HCT116 (cell line): ENCODE results near the gene PMAIP1. TPM values are rescaled to one million over a fixed set of nuclear protein-coding genes. Genes with fewer than 3 reads are reported as not detected.

ENCODE experiments used
- ATAC-seq: fragments of 200-7000 bp; cut with Tn5 transposase; 2 replicates; pipeline ENCODE4 v1.9.1; 2020; ENCODE audit warnings: mild to moderate bottlenecking, moderate library complexity
- BruUV-seq: library from RNA; stranded (reverse); fragments of 400-500 nt; replicated peaks from 2 replicates; lab custom pipeline; 2021; lab: Mats Ljungman, UMichigan
- CTCF ChIA-PET: fragments of 300-600 bp; sonication (Branson Sonifier 250); formaldehyde crosslinking; loops from one replicate; lab custom pipeline; 2021; ENCODE audit warnings: antibody characterized with exemption; lab: Charles Lee
- POLR2A ChIA-PET: fragments of 300-600, 350-600 bp; sonication (Branson Sonifier 250); formaldehyde crosslinking; loops from one replicate; lab custom pipeline; 2021; ENCODE audit warnings: antibody characterized with exemption; lab: Charles Lee
- RAD21 ChIA-PET, 2 experiments: fragments of 300-600 bp; sonication (Branson Sonifier 250); formaldehyde crosslinking; loops; one replicate each; lab custom pipeline; 2023; ENCODE audit warnings: low total read pairs in 2 of 2; ENCODE audit not compliant: uncharacterized antibody in 2 of 2, unreplicated experiment in 2 of 2, low non-redundant PET in 1 of 2; lab: Charles Lee
- DNase-seq: peaks from one replicate; pipeline ENCODE4 v3.0.0-alpha.2; 2010; ENCODE audit warnings: low read depth, low spot score
- H2AFZ ChIP-seq: fragments of 200-600 bp; shearing (Covaris generic), sonication (generic); 2 replicates; pipeline ENCODE4 v1.6.1; 2017; ENCODE audit warnings: low read depth, mixed run types, mixed read lengths, antibody characterized with exemption, low read length; ENCODE audit not compliant: poor library complexity, severe bottlenecking
- H3K27ac ChIP-seq: 2 replicates; pipeline ENCODE4 v1.5.1; 2012; ENCODE audit warnings: low read depth, low read length
- H3K27me3 ChIP-seq: fragments of 200-600 bp; sonication (generic); 2 replicates; pipeline ENCODE4 v1.6.1; 2016; ENCODE audit warnings: mixed run types, low read length, mixed read lengths; ENCODE audit not compliant: insufficient read depth
- H3K36me3 ChIP-seq, 2 experiments: fragments of 200-500 bp in 1 of 2; fragments of 200-600 bp in 1 of 2; sonication (Bioruptor generic) in 1 of 2; sonication (generic) in 1 of 2; 2 replicates each; pipeline versions ENCODE4 v1.5.1 to v1.6.1; 2014 to 2016; ENCODE audit warnings: low read length in 2 of 2, inconsistent platforms in 1 of 2, mixed read lengths in 1 of 2, mixed run types in 1 of 2; ENCODE audit not compliant: insufficient read depth in 2 of 2, control insufficient read depth in 1 of 2
- H3K4me1 ChIP-seq, 2 experiments: fragments of 200-600 bp in 1 of 2; sonication (generic) in 1 of 2; 2 replicates each; pipeline versions ENCODE4 v1.5.1 to v1.6.1; 2012 to 2017; ENCODE audit warnings: low read length in 2 of 2, inconsistent platforms in 1 of 2, mild to moderate bottlenecking in 1 of 2, mixed read lengths in 1 of 2, mixed run types in 1 of 2, moderate library complexity in 1 of 2; ENCODE audit not compliant: insufficient read depth in 2 of 2, control insufficient read depth in 1 of 2
- H3K4me2 ChIP-seq: fragments of 200-600 bp; sonication (generic); 2 replicates; pipeline ENCODE4 v1.6.1; 2017; ENCODE audit warnings: mixed run types, low read length, mixed read lengths
- H3K4me3 ChIP-seq, 2 experiments: fragments of 200-600 bp in 1 of 2; sonication (generic) in 1 of 2; replicated peaks in 1 of 2; 2 replicates each; pipeline ENCODE4 v1.5.1; 2011 to 2016; ENCODE audit warnings: low read length in 2 of 2, control low read depth in 1 of 2, low read depth in 1 of 2, mild to moderate bottlenecking in 1 of 2, mixed read lengths in 1 of 2, mixed run types in 1 of 2
- H3K79me2 ChIP-seq: fragments of 200-600 bp; sonication (generic); 2 replicates; pipeline ENCODE4 v1.6.1; 2017; ENCODE audit warnings: mild to moderate bottlenecking, mixed run types, low read length, moderate library complexity, mixed read lengths; ENCODE audit not compliant: insufficient read depth
- H3K9ac ChIP-seq: fragments of 200-600 bp; sonication (generic); 2 replicates; pipeline ENCODE4 v1.6.1; 2016; ENCODE audit warnings: low read length, mixed read lengths
- H3K9me2 ChIP-seq: fragments of 200-600 bp; sonication (generic), shearing (Covaris generic); 2 replicates; pipeline ENCODE4 v1.6.1; 2017; ENCODE audit warnings: mixed run types, mild to moderate bottlenecking, moderate library complexity; ENCODE audit not compliant: insufficient read depth
- H3K9me3 ChIP-seq, 2 experiments: fragments of 200-500 bp in 1 of 2; fragments of 200-600 bp in 1 of 2; sonication (Bioruptor generic) in 1 of 2; sonication (generic) in 1 of 2; 2 replicates each; pipeline ENCODE4 v1.6.1; 2014 to 2017; ENCODE audit warnings: low read length in 2 of 2, mixed read lengths in 2 of 2, inconsistent platforms in 1 of 2, low read depth in 1 of 2, mild to moderate bottlenecking in 1 of 2, mixed run types in 1 of 2, moderate library complexity in 1 of 2; ENCODE audit not compliant: control insufficient read depth in 1 of 2, insufficient read depth in 1 of 2
- H4K20me1 ChIP-seq: fragments of 200-600 bp; sonication (generic), shearing (Covaris generic); 2 replicates; pipeline ENCODE4 v1.6.1; 2017; ENCODE audit warnings: mixed run types, mild to moderate bottlenecking, moderate library complexity; ENCODE audit not compliant: insufficient read depth
- CEBPB ChIP-seq: IDR thresholded peaks from 2 replicates; pipeline ENCODE4 v1.6.1; 2012; ENCODE audit warnings: low read depth
- EGR1 ChIP-seq: IDR thresholded peaks from 2 replicates; pipeline ENCODE4 v1.6.1; 2012; ENCODE audit warnings: low read depth
- EZH2 ChIP-seq: fragments of 200-600 bp; sonication (generic); IDR thresholded peaks from 2 replicates; pipeline ENCODE4 v1.6.1; 2017; ENCODE audit warnings: antibody characterized with exemption, mixed run types
- EZH2phosphoT487 ChIP-seq: fragments of 200-600 bp; IDR thresholded peaks from 2 replicates; pipeline ENCODE4 v1.6.1; 2018; ENCODE audit warnings: antibody characterized with exemption, borderline replicate concordance
- JUND ChIP-seq: IDR thresholded peaks from 2 replicates; pipeline ENCODE4 v1.6.1; 2012
- POLR2A ChIP-seq: IDR thresholded peaks from 2 replicates; pipeline ENCODE4 v1.7.0; 2011; ENCODE audit warnings: borderline replicate concordance; ENCODE audit not compliant: insufficient read depth, insufficient read length; ENCODE audit errors: extremely low read depth
- POLR2AphosphoS5 ChIP-seq: IDR thresholded peaks from 2 replicates; pipeline ENCODE4 v1.6.1; 2011; ENCODE audit warnings: mild to moderate bottlenecking, low read depth, low read length, moderate library complexity
- RAD21 ChIP-seq: IDR thresholded peaks from 2 replicates; pipeline ENCODE4 v1.6.1; 2012; ENCODE audit warnings: low read depth, mild to moderate bottlenecking
- REST ChIP-seq: IDR thresholded peaks from 2 replicates; pipeline ENCODE4 v1.6.1; 2012; ENCODE audit warnings: low read depth
- SIN3A ChIP-seq: IDR thresholded peaks from 2 replicates; pipeline ENCODE4 v1.6.1; 2012; ENCODE audit warnings: low read depth
- SP1 ChIP-seq: IDR thresholded peaks from 2 replicates; pipeline ENCODE4 v1.6.1; 2012; ENCODE audit warnings: low read depth
- TCF7L2 ChIP-seq: IDR thresholded peaks from 2 replicates; pipeline ENCODE4 v1.7.0; 2011; ENCODE audit warnings: borderline replicate concordance, inconsistent platforms; ENCODE audit not compliant: insufficient read depth, insufficient read length; ENCODE audit errors: extremely low read depth
- YY1 ChIP-seq: IDR thresholded peaks from 2 replicates; pipeline ENCODE4 v1.6.1; 2011; ENCODE audit warnings: low read length, low read depth, moderate library complexity, mild to moderate bottlenecking; ENCODE audit not compliant: insufficient replicate concordance; ENCODE audit errors: extremely low read depth
- ZBTB33 ChIP-seq: IDR thresholded peaks from 2 replicates; pipeline ENCODE4 v1.6.1; 2011; ENCODE audit warnings: mild to moderate bottlenecking, low read length, moderate library complexity; ENCODE audit not compliant: insufficient replicate concordance; ENCODE audit errors: extremely low read depth
- ZFX ChIP-seq: fragments of 450-650 bp; IDR thresholded peaks from 2 replicates; pipeline ENCODE4 v1.6.1; 2017
- ZNF274 ChIP-seq: fragments of 200-500 bp; sonication (Bioruptor generic); IDR thresholded peaks from 2 replicates; pipeline ENCODE4 v1.6.1; 2014; ENCODE audit warnings: mild to moderate bottlenecking, low read depth, low read length, inconsistent platforms
- intact Hi-C: fragments of 100-400 bp; cut with micrococcal nuclease; formaldehyde crosslinking; loops from 2 replicates; pipeline ENCODE4 v1.10.0; 2022
- total RNA-seq: library from RNA; stranded (reverse); gene quantifications from one replicate; pipeline ENCODE4 v1.2.1, GENCODE V29; 2021; ENCODE audit not compliant: unreplicated experiment
- TF ChIP-seq, protein P1 (sequence below): IDR thresholded peaks from 2 replicates; pipeline ENCODE4 v1.6.1; 2012

The PMAIP1 gene
- total RNA-seq, 1 experiment from 2014 or later = 66.7 TPM

GRCh38 chr18:59921384-59921891 lies 21.6 kb downstream of the PMAIP1 start:
- DNase-seq = no peak

More at GRCh38 chr18:59921384-59921891, 21.6 kb downstream of the PMAIP1 start:
- peaks cover 55 to 65% of the 10 kb centered on the region in 2 experiments for H3K4me1 ChIP-seq
- no peaks in the 10 kb centered on the region for H3K79me2 ChIP-seq
- H3K9me3 ChIP-seq = no peaks in the 10 kb centered on the region
- RAD21 ChIA-PET = no interaction called here
- H3K27ac ChIP-seq = no peak overlapping the region
- no peaks in the 10 kb centered on the region for H4K20me1 ChIP-seq
- CTCF ChIA-PET = no interaction called here
- BruUV-seq = no TSS peak
- no peak overlapping the region for H3K4me3 ChIP-seq
- no peaks in the 10 kb centered on the region for H3K9me2 ChIP-seq
- POLR2A ChIA-PET = no interaction called here
- no peaks in the 10 kb centered on the region for H3K36me3 ChIP-seq
- no peak overlapping the region for H2AFZ ChIP-seq
- ATAC-seq = no peak
- H3K4me2 ChIP-seq = no peak overlapping the region
- H3K9ac ChIP-seq = no peak overlapping the region
- H3K27me3 ChIP-seq = no peaks in the 10 kb centered on the region
- intact Hi-C loops = no loop called here
- TF ChIP-seq SP1 (no peak), REST (no peak), ZNF274 (no peak), YY1 (no peak), CEBPB (no peak), SIN3A (no peak), EZH2 (no peak), TCF7L2 (no peak), ZFX (no peak), POLR2A (no peak), EGR1 (no peak), JUND (no peak), ZBTB33 (no peak), EZH2phosphoT487 (no peak), RAD21 (no peak), POLR2AphosphoS5 (no peak)
- TF ChIP-seq, protein P1, sequence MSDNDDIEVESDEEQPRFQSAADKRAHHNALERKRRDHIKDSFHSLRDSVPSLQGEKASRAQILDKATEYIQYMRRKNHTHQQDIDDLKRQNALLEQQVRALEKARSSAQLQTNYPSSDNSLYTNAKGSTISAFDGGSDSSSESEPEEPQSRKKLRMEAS = no peak
